Measurements from ENCODE around the gene LMOD1. TPM values are rescaled to one million over a fixed set of nuclear protein-coding genes. Genes with fewer than 3 reads are reported as not detected.

The LMOD1 gene
- polyA plus RNA-seq, 1 of the 3 experiments (the other 2 are of a cell fraction) = 2.7 TPM

DNA sequence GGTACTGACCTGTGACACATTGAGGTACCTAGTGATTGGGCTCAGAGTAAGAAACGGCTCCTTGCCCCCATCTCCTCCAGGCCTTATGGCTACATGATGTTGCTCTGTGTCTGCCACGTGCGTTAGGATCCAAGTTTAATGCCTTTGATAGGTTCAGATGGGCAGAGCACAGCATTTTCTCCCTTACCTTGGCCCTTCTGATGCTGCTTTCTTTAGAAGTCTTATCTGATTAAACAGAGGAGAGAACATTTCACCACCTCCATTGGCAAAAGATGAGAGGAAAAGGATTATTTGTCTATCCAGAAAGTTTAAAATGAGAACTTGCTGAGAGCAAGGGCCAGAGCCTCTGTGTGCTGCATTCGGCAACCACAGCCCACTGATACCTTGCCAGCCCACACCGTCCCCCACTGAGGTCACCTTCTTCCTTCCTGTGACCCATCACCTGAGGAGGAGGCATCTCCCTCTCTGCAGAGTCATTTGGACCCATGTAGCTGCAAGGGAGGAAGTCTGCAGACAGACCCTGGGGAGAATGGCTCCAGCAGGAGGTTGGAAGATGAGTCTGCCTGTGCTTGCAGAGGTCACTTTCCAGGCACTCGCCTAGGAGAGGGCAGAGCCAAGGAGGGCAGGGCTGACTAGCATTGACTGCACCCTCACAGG is 41.0 kb downstream of the LMOD1 start:
- H4K20me1 ChIP-seq (ENCODE audit: insufficient read depth) = no peaks in the 10 kb centered on the region
- no peaks in the 10 kb centered on the region for H3K36me3 ChIP-seq (replicated peaks in 1 of 2; ENCODE audit: control insufficient read depth in 1 of 2, insufficient read depth in 2 of 2, low read length in 1 of 2)
- no peaks in the 10 kb centered on the region for H3K79me2 ChIP-seq (ENCODE audit: insufficient read depth)
- no peak overlapping the region for H2AFZ ChIP-seq (ENCODE audit: low read depth)
- no peak for TF ChIP-seq EP300 (IDR thresholded peaks at IDR 0.05; ENCODE audit: borderline replicate concordance in 1 of 2, low read depth in 1 of 2, low read length in 1 of 2)
- TF ChIP-seq FOXJ3 (CRISPR knock-in tag; IDR thresholded peaks at IDR 0.05) = no peak
- TF ChIP-seq, protein P1, sequence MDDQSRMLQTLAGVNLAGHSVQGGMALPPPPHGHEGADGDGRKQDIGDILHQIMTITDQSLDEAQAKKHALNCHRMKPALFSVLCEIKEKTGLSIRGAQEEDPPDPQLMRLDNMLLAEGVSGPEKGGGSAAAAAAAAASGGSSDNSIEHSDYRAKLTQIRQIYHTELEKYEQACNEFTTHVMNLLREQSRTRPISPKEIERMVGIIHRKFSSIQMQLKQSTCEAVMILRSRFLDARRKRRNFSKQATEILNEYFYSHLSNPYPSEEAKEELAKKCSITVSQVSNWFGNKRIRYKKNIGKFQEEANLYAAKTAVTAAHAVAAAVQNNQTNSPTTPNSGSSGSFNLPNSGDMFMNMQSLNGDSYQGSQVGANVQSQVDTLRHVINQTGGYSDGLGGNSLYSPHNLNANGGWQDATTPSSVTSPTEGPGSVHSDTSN (IDR thresholded peaks at IDR 0.05) = no peak
- no peak for TF ChIP-seq TAF1 (IDR thresholded peaks at IDR 0.05; ENCODE audit: borderline replicate concordance, low read depth, low read length)
- no peak for TF ChIP-seq FOSL2 (IDR thresholded peaks at IDR 0.05; ENCODE audit: borderline replicate concordance, low read depth)
- no peak for TF ChIP-seq RCOR1 (IDR thresholded peaks at IDR 0.05; ENCODE audit: low read length)
- no peak for TF ChIP-seq MXI1 (IDR thresholded peaks at IDR 0.05; ENCODE audit: low read depth, low read length)
- TF ChIP-seq TEAD4 (IDR thresholded peaks at IDR 0.05; ENCODE audit: borderline replicate concordance, insufficient read depth) = no peak
- TF ChIP-seq, protein P2, sequence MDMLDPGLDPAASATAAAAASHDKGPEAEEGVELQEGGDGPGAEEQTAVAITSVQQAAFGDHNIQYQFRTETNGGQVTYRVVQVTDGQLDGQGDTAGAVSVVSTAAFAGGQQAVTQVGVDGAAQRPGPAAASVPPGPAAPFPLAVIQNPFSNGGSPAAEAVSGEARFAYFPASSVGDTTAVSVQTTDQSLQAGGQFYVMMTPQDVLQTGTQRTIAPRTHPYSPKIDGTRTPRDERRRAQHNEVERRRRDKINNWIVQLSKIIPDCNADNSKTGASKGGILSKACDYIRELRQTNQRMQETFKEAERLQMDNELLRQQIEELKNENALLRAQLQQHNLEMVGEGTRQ (IDR thresholded peaks at IDR 0.05; ENCODE audit: borderline replicate concordance, low read depth, low read length) = no peak
- TF ChIP-seq, protein P3, sequence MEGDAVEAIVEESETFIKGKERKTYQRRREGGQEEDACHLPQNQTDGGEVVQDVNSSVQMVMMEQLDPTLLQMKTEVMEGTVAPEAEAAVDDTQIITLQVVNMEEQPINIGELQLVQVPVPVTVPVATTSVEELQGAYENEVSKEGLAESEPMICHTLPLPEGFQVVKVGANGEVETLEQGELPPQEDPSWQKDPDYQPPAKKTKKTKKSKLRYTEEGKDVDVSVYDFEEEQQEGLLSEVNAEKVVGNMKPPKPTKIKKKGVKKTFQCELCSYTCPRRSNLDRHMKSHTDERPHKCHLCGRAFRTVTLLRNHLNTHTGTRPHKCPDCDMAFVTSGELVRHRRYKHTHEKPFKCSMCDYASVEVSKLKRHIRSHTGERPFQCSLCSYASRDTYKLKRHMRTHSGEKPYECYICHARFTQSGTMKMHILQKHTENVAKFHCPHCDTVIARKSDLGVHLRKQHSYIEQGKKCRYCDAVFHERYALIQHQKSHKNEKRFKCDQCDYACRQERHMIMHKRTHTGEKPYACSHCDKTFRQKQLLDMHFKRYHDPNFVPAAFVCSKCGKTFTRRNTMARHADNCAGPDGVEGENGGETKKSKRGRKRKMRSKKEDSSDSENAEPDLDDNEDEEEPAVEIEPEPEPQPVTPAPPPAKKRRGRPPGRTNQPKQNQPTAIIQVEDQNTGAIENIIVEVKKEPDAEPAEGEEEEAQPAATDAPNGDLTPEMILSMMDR (IDR thresholded peaks at IDR 0.05) = no peak
- TF ChIP-seq GABPA (IDR thresholded peaks at IDR 0.05; ENCODE audit: low read depth) = no peak
- no peak for TF ChIP-seq RAD21 (IDR thresholded peaks at IDR 0.05; ENCODE audit: low read length)
- TF ChIP-seq ELF1 (IDR thresholded peaks at IDR 0.05) = no peak
- no peak for TF ChIP-seq TCF12 (IDR thresholded peaks at IDR 0.05)
- TF ChIP-seq NRF1 (IDR thresholded peaks at IDR 0.05; ENCODE audit: low read depth, low read length) = no peak
- peaks cover 7% of the 10 kb centered on the region for H3F3A ChIP-seq (replicated peaks; ENCODE audit: insufficient read depth)
- H3K27ac ChIP-seq (ENCODE audit: low read depth in 2 of 2, low read length in 1 of 2) = peak overlapping the region; percentile 71 to 88
- 91% methylated on average over 6 of the region's 6 CpGs for WGBS (ENCODE audit: low lambda C conversion rate)
- peaks cover 5 to 33% of the 10 kb centered on the region in 2 experiments; a peak in 3 of 4 replicates for H3K4me1 ChIP-seq (ENCODE audit: control insufficient read depth in 1 of 2, insufficient read depth in 2 of 2, low read depth in 1 of 2, low read length in 1 of 2)
- peak overlapping the region; percentile 26 for H3K4me2 ChIP-seq
- H3K4me3 ChIP-seq (ENCODE audit: low read depth in 2 of 2, low read length in 1 of 2) = no peak overlapping the region
- 0 out of 2 replicates have a peak overlapping the region, but pooled peaks have one; percentile 25 for H3K9ac ChIP-seq
- H3K9me3 ChIP-seq = no peaks in the 10 kb centered on the region
- no peaks in the 10 kb centered on the region for H3K9me2 ChIP-seq
- CTCF ChIA-PET = interaction anchor here (0.9 to 7.5 kb wide), 3 partner anchors 9 to 64 kb away, joined by 3 to 87 read pairs (median 4); no protein-coding TSS in a partner anchor
- POLR2A ChIA-PET = interaction anchor here (1.2 kb wide), 1 partner anchor 11 kb away, joined by 5 read pairs; no protein-coding TSS in a partner anchor
- H3K27me3 ChIP-seq (ENCODE audit: insufficient read depth) = no peaks in the 10 kb centered on the region
- DNase-seq = no peak
